Uterus (tissue), 2 donors: Measurements from ENCODE around the gene SLC34A3.

Experiments used
- CTCF ChIP-seq, 4 experiments: fragments of 200-600 bp in 2 of 4; fragments of 450-650 bp in 2 of 4; sonication (generic) in 2 of 4; IDR thresholded peaks; one replicate each; pipeline ENCODE4 v1.5.1; 2016 to 2019; ENCODE audit warnings: antibody characterized with exemption in 4 of 4, mild to moderate bottlenecking in 2 of 4, moderate library complexity in 1 of 4
- POLR2A ChIP-seq, 2 donors: fragments of 450-650 bp; IDR thresholded peaks; one replicate each; pipeline ENCODE4 v1.6.1; 2016; ENCODE audit warnings: antibody characterized with exemption in 2 of 2, mild to moderate bottlenecking in 1 of 2, moderate library complexity in 1 of 2

GRCh38 chr9:137244486-137245449, 14.1 kb downstream of the SLC34A3 start:
- TF ChIP-seq CTCF (IDR thresholded peaks at IDR 0.05) (no peak), POLR2A (IDR thresholded peaks at IDR 0.05) (no peak)
